A673 (cell line): ENCODE measurements around the gene ERGIC1. TPM values are rescaled to one million over a fixed set of nuclear protein-coding genes. Genes with fewer than 3 reads are reported as not detected.
A peak's percentile ranks its signal among the peaks of the same experiment; 100 is the strongest.

Source experiments
- BruUV-seq: library from RNA; stranded (reverse); fragments of 400-500 nt; replicated peaks from 2 replicates; lab custom pipeline; 2021; lab: Mats Ljungman, UMichigan
- CTCF ChIA-PET: fragments of 300-600 bp; sonication (Branson Sonifier 250); formaldehyde crosslinking; loops from one replicate; lab custom pipeline; 2022; ENCODE audit warnings: antibody characterized with exemption; lab: Charles Lee
- POLR2A ChIA-PET: fragments of 300-600 bp; sonication (Branson Sonifier 250); formaldehyde crosslinking; loops from one replicate; lab custom pipeline; 2022; ENCODE audit warnings: antibody characterized with exemption; ENCODE audit not compliant: low non-redundant PET; lab: Charles Lee
- DNase-seq: peaks from one replicate; pipeline ENCODE4 v3.0.0-alpha.2; 2015; ENCODE audit warnings: low spot score
- H3K27ac ChIP-seq: fragments of 200-600 bp; sonication (generic); 2 replicates; pipeline ENCODE4 v1.5.1; 2016; ENCODE audit warnings: mixed run types, low read depth, mild to moderate bottlenecking, mixed read lengths, antibody characterized with exemption, low read length; ENCODE audit not compliant: poor library complexity, severe bottlenecking
- H3K27me3 ChIP-seq: fragments of 200-600 bp; sonication (generic); replicated peaks from 2 replicates; pipeline ENCODE4 v1.6.1; 2017; ENCODE audit warnings: mixed run types, low read depth, mild to moderate bottlenecking, mixed read lengths, antibody characterized with exemption, low read length; ENCODE audit not compliant: insufficient read depth, poor library complexity
- H3K36me3 ChIP-seq: fragments of 200-600 bp; sonication (generic); 2 replicates; pipeline ENCODE4 v1.6.1; 2016; ENCODE audit warnings: mixed run types, mild to moderate bottlenecking, mixed read lengths, antibody characterized with exemption, low read length; ENCODE audit not compliant: insufficient read depth, poor library complexity, severe bottlenecking
- H3K4me1 ChIP-seq: fragments of 200-600 bp; sonication (generic); 2 replicates; pipeline ENCODE4 v1.6.1; 2017; ENCODE audit warnings: mixed run types, mild to moderate bottlenecking, mixed read lengths, antibody characterized with exemption, low read length; ENCODE audit not compliant: insufficient read depth, poor library complexity, severe bottlenecking
- H3K4me3 ChIP-seq: fragments of 200-600 bp; sonication (generic); 2 replicates; pipeline ENCODE4 v1.5.1; 2016; ENCODE audit warnings: low read depth, mixed run types, mild to moderate bottlenecking, mixed read lengths, low read length; ENCODE audit not compliant: poor library complexity, severe bottlenecking
- H3K9me3 ChIP-seq: fragments of 200-600 bp; sonication (generic); 2 replicates; pipeline ENCODE4 v1.6.1; 2016; ENCODE audit warnings: mixed run types, low read depth, mild to moderate bottlenecking, mixed read lengths, antibody characterized with exemption, low read length; ENCODE audit not compliant: poor library complexity, severe bottlenecking
- EZH2 ChIP-seq: fragments of 200-600 bp; sonication (generic); IDR thresholded peaks from 2 replicates; pipeline ENCODE4 v1.6.1; 2017; ENCODE audit warnings: borderline replicate concordance, low read depth, mild to moderate bottlenecking, mixed read lengths, antibody characterized with exemption, low read length; ENCODE audit not compliant: poor library complexity, severe bottlenecking
- intact Hi-C: fragments of 100-400 bp; cut with micrococcal nuclease; formaldehyde crosslinking; loops from one replicate; pipeline ENCODE4 v1.10.0; 2022; ENCODE audit not compliant: unreplicated experiment
- total RNA-seq: library from RNA; stranded (reverse); gene quantifications from 2 replicates; pipeline ENCODE4 v1.2.3, GENCODE V29; 2021
- TF ChIP-seq, protein P1 (sequence below): fragments of 300-800, 200-600 bp; sonication (generic); conservative IDR thresholded peaks from 2 replicates; pipeline ENCODE4 v1.5.1; 2017; ENCODE audit warnings: low read depth, mild to moderate bottlenecking, antibody characterized with exemption, low read length, moderate library complexity, mixed read lengths

ERGIC1 gene
- total RNA-seq, 1 experiment from 2014 or later: 44.2 TPM

DNA sequence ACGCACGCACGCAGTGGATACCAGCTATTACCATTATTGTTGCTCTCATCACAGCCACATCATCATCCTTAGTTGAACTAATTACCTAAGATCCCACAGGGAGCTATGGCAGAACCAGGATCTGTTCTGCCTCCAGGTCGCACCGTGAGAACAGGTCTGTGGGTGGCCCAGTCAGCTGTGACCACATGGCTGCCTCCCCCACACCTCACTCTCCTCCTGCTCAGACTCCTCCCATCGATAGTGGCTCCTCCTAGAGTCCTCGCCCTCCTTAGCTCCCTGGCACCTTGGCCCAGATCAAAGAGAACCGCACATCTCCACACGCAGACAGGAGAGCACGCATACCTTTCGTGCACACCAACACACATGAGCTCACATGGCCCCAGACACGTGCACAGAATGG lies 92.7 kb downstream of the ERGIC1 start:
- CTCF ChIA-PET: no interaction called here
- Histone ChIP-seq H3K27me3 (no peaks in the 10 kb centered on the region), H3K27ac (no peak overlapping the region), H3K9me3 (no peaks in the 10 kb centered on the region), H3K4me3 (no peak overlapping the region), H3K4me1 (no peaks in the 10 kb centered on the region), H3K36me3 (no peaks in the 10 kb centered on the region)
- POLR2A ChIA-PET: no interaction called here
- BruUV-seq: no TSS peak
- TF ChIP-seq EZH2: no peak
- TF ChIP-seq, protein P1, sequence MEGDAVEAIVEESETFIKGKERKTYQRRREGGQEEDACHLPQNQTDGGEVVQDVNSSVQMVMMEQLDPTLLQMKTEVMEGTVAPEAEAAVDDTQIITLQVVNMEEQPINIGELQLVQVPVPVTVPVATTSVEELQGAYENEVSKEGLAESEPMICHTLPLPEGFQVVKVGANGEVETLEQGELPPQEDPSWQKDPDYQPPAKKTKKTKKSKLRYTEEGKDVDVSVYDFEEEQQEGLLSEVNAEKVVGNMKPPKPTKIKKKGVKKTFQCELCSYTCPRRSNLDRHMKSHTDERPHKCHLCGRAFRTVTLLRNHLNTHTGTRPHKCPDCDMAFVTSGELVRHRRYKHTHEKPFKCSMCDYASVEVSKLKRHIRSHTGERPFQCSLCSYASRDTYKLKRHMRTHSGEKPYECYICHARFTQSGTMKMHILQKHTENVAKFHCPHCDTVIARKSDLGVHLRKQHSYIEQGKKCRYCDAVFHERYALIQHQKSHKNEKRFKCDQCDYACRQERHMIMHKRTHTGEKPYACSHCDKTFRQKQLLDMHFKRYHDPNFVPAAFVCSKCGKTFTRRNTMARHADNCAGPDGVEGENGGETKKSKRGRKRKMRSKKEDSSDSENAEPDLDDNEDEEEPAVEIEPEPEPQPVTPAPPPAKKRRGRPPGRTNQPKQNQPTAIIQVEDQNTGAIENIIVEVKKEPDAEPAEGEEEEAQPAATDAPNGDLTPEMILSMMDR: no peak
- DNase-seq: no peak
- intact Hi-C loops: no loop called here

DNA sequence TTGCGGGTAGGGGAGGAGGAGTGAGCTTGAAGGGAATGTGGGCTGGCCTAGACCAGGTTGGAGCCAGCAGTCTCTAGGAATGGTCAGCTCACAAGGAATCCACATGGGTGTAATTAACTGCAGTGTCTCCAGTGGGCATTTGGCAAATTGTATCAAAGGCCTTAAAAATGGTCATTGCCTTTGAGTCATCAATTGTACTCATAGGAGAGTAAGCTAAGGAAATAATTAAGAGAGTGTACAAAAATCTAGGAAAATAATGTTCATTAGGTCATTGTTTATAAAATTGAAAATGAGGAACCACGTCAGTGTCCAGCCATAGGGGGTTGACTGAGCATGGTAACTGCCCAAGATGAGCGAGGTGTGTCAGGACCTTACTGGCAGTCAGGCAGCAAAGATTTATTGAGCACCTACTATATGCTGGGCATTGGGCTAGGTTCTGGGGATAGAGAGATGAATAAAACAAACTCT lies 95.4 kb downstream of the ERGIC1 start:
- no peaks in the 10 kb centered on the region for H3K9me3 ChIP-seq
- TF ChIP-seq EZH2: no peak
- TF ChIP-seq, protein P1: no peak
- no peak for DNase-seq
- POLR2A ChIA-PET: no interaction called here
- no peaks in the 10 kb centered on the region for H3K27me3 ChIP-seq
- no peaks in the 10 kb centered on the region for H3K36me3 ChIP-seq
- intact Hi-C loops: no loop called here
- no peak overlapping the region for H3K27ac ChIP-seq
- BruUV-seq: TSS peak; percentile 27
- no peak overlapping the region for H3K4me3 ChIP-seq
- H3K4me1 ChIP-seq: no peaks in the 10 kb centered on the region
- CTCF ChIA-PET: interaction anchor here (2.1 kb wide), 1 partner anchor 215 kb away, joined by 7 read pairs; no protein-coding TSS in a partner anchor

DNA sequence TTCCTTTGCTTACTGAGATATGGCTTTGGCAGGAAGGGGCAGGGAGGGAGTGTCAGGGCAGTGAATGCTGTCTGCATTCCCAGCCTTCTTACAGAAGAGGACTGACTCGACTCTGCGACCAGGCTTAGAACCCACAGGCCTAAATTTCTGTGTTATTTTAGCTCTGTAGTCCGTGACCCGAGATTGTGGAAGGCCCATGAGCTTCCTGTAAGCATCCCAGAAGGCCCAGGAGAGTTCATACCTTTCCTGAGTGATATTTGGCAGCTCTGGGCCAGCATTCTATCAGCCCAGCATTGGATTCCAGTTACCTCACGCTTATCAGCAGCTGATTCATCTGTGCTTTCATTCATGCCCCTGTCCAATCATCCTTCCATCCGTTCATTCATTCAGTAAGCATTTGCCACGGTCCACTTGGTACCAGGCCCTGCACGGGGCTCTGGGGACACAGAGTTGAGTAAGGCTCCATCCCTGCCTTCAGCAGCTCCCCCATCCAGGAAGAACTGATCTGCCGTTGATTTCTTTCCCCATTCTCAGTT lies 97.0 kb downstream of the ERGIC1 start:
- Histone ChIP-seq H3K4me3 (no peak overlapping the region), H3K9me3 (no peaks in the 10 kb centered on the region), H3K4me1 (no peaks in the 10 kb centered on the region), H3K27me3 (no peaks in the 10 kb centered on the region), H3K27ac (no peak overlapping the region), H3K36me3 (no peaks in the 10 kb centered on the region)
- intact Hi-C loops: loop anchor here (5.0 to 10.0 kb wide), 2 partner anchors 159 to 456 kb away; partner anchors contain the start of gene DUSP1
- no TSS peak for BruUV-seq
- DNase-seq: no peak
- ChIA-PET POLR2A (no interaction called here), CTCF (interaction anchor here (1.0 kb wide), 1 partner anchor 214 kb away, joined by 3 read pairs; no protein-coding TSS in a partner anchor)
- no peak for TF ChIP-seq EZH2
- TF ChIP-seq, protein P1: no peak
